Activated CD4-positive, alpha-beta T cell treated with anti-CD3 and anti-CD28 coated beads, Interleukin-2, amount 50 U/mL, for 4 hours (primary cell): ENCODE measurements around the gene PEAK3.

Source experiments
- DNase-seq, 2 experiments: peaks; one replicate each; pipeline ENCODE4 v3.0.0-alpha.2; 2020

Gene PEAK3

GRCh38 chr19:2282062-2282861, at the start of gene PEAK3:
Gene PEAK3 (minus strand): TSS chr19:2282175. CDS start chr19:2280931, 1,244 bp downstream.
- DNase-seq = no peak

GRCh38 chr19:2330632-2331284, 48.8 kb upstream of the PEAK3 start:
- no peak for DNase-seq

- no peak for DNase-seq
These were observed 48.3 kb upstream of the PEAK3 start for GRCh38 chr19:2330255-2330631.

GRCh38 chr19:2329501-2329916, 47.5 kb upstream of the PEAK3 start:
- no peak for DNase-seq

GRCh38 chr19:2329149-2329478, 47.1 kb upstream of the PEAK3 start:
- no peak for DNase-seq

- DNase-seq = peak; percentile 87 to 89
These were observed 46.6 kb upstream of the PEAK3 start, which contains the start of the genes LSM7 and SPPL2B for GRCh38 chr19:2328401-2329148. Gene LSM7 (minus strand): TSS chr19:2328586. CDS start chr19:2328566, 20 bp downstream. Gene SPPL2B (plus strand): TSS chr19:2328684. CDS start chr19:2328710, 26 bp downstream.

GRCh38 chr19:2327773-2328400, 45.9 kb upstream of the PEAK3 start:
- DNase-seq = peak; percentile 39 to 49

GRCh38 chr19:2326699-2327360, 44.9 kb upstream of the PEAK3 start:
- no peak for DNase-seq

- DNase-seq = no peak
These were observed 43.5 kb upstream of the PEAK3 start for GRCh38 chr19:2325281-2326046.

GRCh38 chr19:2324220-2324948, 42.4 kb upstream of the PEAK3 start:
- no peak for DNase-seq

GRCh38 chr19:2323707-2324106, 41.7 kb upstream of the PEAK3 start:
- DNase-seq = no peak

- DNase-seq = no peak
These were observed 39.7 kb upstream of the PEAK3 start for GRCh38 chr19:2321565-2322283.

GRCh38 chr19:2320939-2321338, 39.0 kb upstream of the PEAK3 start:
- DNase-seq = no peak

GRCh38 chr19:2320049-2320448, 38.1 kb upstream of the PEAK3 start:
- DNase-seq = no peak

GRCh38 chr19:2319551-2319950, 37.6 kb upstream of the PEAK3 start:
- no peak for DNase-seq

- DNase-seq = no peak
These were observed 36.9 kb upstream of the PEAK3 start for GRCh38 chr19:2318923-2319322.

GRCh38 chr19:2317756-2318155, 35.8 kb upstream of the PEAK3 start:
- DNase-seq = no peak

GRCh38 chr19:2317300-2317699, 35.3 kb upstream of the PEAK3 start:
- no peak for DNase-seq

GRCh38 chr19:2315818-2316353, 33.9 kb upstream of the PEAK3 start:
- DNase-seq = no peak
